GM19351 (cell line): Measurements from ENCODE around the gene ZNF169.
"Not testable (repeated sequence)": the region's sequence is repeated elsewhere in the genome, so short reads cannot be mapped to it uniquely, and the experiment has no call there.

ENCODE experiments used
- ATAC-seq: cut with Tn5 transposase; IDR thresholded peaks from one replicate; pipeline ENCODE4 v1.9.1; 2021; ENCODE audit warnings: mild to moderate bottlenecking, moderate library complexity; ENCODE audit not compliant: unreplicated experiment

ZNF169 gene

DNA sequence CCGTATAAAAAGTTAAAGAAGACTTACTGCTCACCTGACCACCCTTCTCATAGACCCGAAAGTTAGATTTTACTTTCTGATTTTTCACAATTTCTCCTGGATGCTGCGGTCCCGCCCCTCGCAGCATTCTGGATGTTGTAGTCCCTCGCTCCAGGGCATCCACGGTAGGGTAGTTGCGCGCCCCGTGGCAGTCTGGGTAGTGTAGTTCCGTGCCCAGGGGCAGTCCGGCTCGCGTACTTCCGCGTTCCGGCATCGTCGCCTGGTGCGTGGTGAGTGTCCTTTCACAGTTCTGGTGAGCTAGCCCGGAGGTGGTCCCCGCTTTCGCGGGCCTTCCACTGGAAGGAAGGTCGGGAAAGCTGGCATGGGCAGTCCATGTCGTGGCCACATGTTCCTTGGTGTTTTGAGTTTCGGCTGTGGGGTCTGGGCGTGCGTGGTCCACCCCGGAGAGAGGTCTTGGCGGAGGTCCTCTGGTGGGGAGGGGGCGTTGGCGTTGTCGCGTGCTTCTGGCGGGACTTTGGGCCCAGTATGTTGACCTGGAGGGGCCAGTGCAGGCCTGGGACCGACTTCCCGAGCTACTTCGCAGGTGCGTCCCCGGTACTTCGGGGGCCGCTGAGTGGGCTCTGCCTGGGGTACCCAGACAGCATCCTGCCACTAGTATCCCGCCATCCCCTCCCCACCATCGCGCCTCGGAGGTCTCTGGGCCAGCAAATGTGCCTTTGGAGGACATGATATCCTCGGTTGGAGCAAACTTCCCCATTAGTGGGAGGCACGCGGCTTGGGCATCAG, at the start of gene ZNF169:
Gene ZNF169, plus strand, starts transcription at position 222 of the 786 bp plus-strand sequence. CDS start 19,515 bp downstream, outside the sequence.
- peak; percentile 100 for ATAC-seq

DNA sequence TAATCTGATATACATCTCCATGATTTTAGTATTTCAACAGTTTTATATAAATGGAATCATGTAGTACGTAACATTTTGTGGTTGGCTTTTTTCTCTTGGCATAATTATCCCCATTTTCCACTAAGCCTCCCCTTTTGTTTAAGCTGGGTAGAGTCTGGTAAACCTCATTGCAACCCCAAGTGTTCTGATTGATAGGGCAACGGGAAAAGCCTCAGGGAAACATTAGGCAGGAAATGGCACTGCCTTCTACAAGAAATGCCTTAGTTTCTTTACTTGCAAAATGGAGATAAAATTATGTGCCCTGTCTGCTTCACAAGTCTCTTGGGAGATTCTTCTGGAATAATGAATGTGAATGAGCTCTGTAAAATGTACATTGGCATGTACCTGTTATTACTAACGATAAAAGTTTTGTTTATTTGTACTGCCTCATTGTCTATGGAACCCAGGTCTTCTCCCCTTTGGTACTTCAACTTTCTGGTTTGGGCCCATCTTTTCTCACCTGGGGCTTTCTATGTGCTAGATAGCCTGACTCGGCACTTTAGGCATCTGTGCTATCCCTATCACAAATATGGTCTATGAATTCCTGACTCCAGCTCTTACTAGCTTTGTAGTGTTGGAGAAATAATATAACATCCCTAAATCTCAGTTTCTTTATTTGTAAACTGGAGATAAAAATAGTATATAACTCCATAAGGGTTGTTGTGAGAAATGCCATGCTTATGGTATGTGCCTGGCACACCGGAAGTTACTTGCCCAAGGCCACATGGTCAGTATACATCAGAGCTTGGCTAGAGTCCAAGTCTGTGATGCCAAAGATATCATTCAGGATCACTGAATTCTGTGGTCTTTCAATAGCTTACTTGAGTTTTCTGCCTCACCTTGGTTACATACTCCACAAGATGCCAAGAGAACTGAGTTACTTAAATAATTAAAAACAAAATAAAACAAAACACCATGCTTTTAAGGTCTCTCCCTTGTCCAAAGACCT, 48.2 kb upstream of the ZNF169 start:
- ATAC-seq: no peak

DNA sequence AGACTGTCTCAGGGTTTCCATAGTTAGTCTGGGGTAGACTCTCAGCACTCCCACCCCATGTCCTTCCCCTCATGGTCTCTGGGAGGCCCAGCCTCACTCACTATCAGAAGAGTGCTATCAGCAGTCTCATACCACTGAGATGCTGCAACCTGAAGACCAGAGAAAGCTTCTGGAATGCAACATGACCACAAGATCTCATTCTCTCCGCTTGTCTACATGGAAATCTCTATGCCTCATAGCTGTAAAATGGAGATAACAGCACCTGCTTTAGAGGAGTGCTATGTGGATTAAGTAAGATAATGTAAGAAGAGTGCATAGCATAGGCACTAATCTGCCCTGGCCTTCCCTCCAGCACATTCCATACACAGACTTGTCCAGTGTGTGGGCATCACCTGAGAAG, 47.0 kb upstream of the ZNF169 start:
- ATAC-seq: no peak

DNA sequence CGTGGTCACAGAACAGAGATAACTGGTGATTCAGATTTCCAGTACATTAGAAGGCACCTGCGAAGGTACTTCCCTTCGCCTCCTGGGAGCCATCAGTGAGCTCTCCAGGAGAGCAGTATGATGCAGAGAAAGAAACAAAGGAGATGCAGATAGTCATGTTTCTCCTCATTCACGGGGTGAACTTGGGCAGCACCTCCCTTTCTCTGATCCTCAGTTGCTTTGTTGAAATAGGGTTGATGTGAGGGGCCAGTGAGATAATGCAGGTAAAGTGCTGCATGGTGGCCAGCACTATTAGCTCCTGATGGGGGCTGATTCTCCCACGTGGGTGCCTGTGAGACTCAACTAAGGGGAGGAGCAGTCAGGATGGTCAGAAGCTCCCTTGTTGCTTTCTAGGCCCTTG, 46.6 kb upstream of the ZNF169 start:
- no peak for ATAC-seq

DNA sequence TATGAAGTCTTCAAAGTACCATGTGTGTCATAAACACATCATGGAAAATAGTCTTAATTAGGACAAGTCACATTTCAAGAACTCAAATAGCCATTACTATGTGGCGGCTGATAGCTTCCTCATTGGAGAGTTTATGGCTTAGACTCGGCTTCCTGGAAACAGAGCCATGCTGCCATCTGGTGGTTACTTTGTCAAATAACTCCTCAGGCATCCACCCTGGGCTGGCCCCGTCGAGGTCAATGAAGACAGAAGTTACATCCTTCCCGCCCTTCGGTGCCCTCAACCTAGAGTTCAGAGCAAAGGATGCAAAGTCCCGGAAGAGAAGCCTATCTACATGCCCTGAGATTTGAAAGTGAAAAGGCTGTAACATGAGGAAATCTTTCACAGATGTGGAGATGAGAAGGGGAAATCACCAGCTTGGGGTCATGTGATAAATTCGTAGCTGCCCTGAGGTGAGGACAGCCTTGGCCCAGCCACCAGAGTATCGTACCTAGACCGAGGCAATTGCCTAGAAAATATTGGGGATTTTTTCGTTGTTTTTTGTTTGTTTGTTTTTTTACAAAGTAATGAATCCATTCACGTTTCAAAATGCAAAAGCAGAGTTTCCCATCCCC, 45.5 kb upstream of the ZNF169 start:
- ATAC-seq: peak; percentile 94

DNA sequence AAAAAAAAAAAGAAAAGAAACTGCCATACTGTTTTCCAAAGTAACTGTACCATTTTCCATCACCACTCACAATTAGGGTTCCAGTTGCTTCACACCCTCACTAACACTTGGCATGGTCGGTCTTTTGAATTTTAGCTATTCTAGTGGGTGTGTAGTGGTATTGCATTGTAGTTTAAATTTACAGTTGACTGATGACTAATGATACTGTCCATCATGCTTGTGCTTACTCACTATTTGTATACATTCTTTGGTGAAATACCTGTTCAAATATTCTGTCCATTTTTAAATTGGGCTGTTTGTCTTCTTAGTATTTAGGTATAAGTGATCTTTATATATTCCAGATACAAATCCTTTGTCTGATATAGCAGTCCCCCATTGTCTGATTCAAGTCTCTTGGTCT, 36.2 kb upstream of the ZNF169 start:
- no peak for ATAC-seq

DNA sequence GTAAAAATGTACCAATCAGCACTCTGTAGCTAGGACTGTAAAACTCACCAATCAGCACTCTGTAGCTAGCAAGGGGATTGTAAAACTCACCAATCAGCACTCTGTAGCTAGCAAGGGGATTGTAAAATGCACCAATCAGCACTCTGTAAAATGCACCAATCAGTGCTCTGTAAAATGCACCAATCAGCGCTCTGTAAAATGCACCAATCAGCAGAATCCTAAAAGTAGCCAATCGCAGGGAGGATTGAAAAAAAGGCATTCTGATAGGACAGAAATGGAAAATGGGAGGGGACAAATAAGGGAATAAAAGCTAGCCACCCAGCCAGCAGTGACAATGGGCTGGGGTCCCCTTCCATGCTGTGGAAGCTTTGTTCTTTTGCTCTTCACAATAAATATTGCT, 33.7 kb upstream of the ZNF169 start:
- not testable (repeated sequence) for ATAC-seq

DNA sequence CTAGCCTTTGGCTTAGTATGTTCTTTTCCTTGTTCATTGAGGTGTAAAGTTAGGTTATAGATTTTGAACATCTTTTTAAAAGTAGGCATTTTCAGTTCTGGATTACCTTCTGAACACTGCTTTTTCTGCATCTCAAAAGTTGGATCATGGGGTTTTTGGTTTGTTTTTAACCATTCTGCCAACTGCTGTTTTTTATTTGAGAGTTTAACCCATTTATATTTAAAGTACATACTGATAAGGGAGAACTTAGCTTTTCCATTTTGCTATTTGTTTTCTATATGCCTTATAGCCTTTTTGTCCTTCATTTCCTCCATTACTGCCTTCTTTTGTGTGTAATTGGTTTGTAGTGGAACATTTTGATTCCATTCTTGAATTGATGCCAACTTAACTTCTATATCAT, 30.5 kb upstream of the ZNF169 start:
- ATAC-seq: no peak

DNA sequence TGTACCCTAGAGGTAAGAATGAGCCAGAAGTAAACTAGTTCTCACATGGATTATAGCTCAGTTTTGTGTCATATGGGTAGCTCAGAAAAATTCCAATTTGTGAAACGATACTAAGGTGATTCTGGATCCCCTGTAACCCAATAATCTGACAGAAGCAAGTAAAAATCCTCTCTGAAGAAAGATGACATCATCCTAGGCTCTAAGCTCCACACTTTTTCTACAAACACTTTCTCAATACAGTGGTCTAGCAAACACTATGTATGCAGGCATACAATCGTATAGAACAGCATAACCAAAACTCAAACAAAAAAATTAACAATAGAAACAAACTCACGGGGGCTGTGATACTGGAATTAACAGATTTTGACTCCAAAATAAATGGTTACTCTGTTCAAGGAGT, 26.7 kb upstream of the ZNF169 start:
- ATAC-seq: no peak

DNA sequence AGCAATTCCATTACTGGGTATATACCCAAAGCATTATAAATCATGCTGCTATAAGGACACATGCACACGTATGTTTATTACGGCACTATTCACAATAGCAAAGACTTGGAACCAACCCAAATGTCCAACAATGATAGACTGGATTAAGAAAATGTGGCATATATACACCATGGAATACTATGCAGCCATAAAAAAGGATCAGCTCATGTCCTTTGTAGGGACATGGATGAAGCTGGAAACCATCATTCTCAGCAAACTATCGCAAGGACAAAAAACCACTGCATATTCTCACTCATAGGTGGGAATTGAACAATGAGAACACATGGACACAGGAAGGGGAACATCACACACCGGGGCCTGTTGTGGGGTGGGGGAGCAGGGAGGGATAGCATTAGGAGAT, 18.0 kb upstream of the ZNF169 start:
- not testable (repeated sequence) for ATAC-seq

DNA sequence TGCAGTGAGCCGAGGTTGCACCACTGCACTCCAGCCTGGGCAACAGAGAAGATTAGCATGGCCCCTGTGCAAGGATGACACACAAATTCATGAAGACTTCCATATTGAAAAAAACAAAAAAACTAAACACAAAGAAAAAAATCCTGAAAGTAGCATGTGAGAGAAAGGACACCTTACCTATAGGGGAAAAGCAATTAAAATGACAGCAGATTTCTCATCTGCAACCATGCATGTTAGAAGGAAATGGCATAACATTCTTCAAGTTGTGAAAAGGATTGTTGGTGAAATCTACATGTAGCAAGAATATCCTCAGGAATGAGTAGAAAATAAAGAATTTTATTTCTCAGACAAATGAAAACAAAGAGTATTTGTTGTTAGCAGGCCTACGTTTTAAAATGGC, 13.4 kb upstream of the ZNF169 start:
- ATAC-seq: no peak

DNA sequence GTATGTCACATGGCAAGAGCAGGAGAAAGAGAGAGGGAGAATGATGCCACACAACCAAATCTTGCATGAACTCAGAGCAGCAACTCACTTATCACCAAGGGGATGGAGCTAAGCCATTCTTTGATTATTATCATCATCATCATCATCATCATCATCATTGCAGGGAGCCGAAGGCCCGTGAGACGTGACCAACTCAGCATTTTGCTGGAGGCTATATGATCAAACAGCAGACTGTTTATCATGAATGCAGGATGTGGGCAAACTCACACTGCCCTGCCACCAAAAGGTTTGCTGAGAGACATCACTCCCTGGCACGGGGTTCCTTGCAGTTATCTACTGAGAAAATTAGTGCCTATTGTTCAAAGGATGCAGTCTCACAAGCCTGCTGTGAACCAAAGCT, 8.6 kb upstream of the ZNF169 start:
- no peak for ATAC-seq

DNA sequence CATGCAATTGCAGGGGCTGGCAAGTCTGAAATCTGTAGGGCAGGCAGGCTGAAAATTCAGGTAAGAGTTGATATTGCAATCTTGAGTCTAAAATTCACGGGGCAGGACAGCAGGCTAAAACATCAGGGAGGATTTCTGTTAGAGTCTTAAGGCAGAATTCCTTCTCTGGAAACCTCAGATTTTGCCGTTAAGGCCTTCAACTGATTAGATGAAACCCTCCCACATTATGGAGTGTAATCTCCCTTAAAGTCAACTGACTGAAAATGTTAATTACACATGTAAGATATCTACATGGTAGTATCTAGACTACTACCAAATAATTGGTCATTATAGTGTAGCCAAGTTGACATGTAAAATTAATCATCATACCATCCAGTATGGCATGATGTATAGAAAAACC, 3.1 kb upstream of the ZNF169 start:
- ATAC-seq: no peak

DNA sequence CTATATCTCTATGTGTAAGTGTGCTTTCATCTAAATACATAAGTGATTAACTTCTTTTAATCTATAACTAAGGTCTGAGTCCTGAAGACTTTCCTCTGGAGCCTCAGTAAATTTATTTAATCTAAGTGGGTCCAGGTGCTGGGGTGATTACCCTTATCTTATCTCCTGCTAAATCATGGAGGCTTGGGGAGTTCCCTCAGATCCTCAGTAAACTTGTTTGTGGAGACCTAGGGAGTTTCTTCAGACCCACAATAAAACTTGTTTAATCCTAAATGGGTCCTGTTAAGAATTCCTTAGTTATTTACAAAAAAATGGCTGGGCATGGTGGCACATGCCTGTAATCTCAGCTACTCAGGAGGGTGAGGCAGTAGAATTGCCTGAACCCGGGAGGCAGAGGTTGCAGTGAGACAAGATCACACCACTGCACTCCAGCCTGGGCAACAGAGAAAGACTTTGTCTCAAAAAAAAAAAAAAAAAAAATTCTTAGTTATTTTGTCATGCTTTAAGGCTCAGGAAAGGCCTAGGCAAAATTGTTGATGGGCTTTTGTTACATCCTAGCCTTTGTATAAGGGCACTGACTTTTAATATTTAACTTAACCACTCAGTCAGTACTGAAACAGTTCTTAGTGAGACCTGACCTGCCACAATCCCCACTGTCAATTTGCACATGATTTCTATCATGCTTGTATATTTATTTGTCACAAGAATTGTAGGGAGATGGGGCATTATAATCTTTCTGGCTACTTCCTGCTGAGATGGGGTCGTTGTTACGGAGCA, 6.7 kb downstream of the ZNF169 start:
- not testable (repeated sequence) for ATAC-seq

DNA sequence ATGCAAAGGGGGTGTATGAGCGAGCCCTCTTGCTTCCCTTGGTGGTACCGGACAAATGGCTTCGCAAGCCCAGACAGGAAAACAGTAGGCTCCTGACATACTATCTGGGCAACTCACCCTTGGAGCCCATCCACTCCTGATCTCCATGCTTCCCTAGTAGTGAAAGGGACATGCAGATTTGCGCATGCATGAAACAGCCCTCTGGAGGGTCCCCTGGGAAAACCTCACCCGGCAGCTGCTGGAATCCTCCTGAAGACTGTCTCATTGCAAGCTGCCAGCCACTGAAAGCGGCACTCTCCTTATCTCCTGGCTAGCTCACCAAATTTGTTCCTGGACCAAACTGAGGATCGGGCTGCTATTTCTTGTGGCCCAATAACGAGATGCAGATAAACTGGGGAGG, 10.2 kb downstream of the ZNF169 start:
- ATAC-seq: no peak

DNA sequence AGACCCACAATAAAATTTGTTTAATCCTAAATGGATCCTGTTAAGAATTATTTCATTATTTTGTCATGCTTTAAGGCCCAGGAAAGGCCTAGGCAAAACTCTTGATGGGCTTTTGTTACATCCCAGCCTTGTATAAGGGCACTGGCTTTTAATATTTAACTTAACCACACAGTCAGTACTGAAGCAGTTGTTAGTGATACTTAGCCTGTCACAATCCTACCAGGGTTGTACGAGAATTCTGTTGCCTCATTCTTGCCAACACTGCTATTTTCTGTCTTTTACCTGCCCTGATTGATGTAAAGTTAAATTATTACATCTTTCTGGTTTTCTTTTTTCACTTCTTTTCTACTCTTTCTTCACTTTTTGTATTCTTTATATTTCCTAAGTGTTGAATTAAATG, 10.9 kb downstream of the ZNF169 start:
- ATAC-seq: no peak

DNA sequence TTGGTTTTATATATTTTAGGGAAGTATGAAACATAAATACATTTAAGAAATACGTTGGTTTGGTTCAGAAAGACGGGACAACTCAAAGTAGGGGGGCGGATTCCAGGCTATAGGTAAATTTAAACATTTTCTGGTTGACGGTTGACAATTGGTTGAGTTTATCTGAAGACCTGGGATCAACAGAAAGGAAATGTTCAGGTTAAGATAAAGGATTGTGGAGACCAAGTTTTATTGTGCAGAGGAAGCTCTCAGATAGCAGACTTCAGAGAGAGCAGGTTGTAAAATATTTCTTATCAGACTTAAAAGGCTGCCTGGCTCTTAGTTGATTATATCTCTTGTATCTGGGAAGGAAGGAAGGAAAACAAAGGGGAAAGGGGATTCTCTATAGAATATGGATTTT, 17.9 kb downstream of the ZNF169 start:
- not testable (repeated sequence) for ATAC-seq

DNA sequence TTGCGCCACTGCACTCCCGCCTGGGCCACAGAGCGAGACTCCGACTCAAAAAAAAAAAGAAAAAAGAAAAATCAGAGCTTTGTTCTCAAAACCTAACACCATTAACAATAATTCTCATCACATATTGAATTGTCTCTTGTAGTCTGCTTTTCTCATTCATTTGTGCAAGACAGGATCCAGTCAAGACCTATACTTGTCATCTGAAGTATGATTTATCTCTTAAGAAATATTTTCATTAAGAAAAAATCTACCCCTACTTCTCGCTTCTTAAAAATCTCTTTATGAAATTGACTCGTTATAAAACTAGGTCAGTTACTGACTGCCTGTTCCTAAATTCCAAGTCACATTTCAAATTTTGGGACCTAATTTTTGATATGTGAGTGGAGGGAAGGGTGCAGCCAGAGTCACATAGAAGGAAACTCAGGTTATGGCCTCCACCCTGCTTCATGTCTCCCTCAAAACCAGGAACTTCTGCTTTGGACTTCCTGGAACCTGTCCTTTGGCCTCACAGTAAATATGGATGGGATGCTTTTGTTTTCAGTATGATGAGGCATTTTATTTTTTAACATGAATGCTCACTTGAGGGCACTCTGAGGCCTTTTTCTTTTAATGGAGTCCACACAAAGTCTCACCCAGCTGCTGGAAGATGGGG, 18.9 kb downstream of the ZNF169 start:
- ATAC-seq: no peak

DNA sequence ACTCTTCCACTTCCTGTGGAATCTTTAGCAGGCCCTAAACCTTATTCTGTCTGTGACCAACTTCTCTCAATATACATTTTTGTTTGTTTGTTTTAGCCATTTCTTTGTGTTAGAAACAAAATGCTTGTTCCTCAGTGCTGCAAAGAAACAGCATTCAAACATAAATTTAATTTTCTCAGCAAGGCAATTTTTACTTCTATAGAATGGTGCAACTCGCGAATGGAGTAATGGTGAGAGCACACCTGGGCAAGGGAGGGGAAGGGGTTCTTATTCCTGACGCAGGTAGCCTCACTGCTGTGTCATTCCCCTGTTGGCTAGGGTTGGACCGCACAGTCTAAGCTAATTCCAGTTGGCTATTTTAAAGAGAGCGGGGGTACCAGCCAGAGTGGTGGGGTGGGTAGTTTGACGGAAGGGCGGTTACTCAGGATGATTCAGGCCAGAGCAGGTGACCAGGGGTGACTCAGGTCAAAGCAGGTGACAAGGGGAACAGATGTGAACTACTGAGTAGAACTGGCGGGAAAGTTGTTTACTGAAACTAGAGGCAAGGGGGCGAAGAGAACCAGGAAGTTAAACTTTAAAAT, 21.4 kb downstream of the ZNF169 start:
- no peak for ATAC-seq

DNA sequence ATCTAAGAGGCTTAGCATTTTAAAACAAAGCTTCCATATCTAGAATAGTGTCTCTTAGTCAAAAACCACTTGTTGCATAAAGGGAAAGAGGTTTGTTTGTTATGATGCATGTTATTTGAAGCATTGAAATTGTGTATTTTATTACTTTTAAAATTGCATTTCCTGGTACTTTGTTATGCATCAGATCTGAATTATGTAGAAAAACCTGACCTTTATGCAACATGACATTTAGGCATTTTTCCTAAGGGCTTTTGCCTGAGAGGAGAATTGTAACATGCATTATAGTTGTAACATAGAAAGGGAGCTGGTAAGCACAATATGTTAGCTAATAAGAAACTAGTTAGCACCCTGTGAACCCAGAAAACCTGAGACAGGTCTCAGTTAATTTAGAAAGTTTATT, 22.0 kb downstream of the ZNF169 start:
- ATAC-seq: no peak
